Measurements from ENCODE around the gene ATF6.

Gene ATF6

GRCh38 chr1:161987872-161988271 is 221.8 kb downstream of the ATF6 start:
- TF ChIP-seq CTCF (IDR thresholded peaks at IDR 0.05; ENCODE audit: low read depth, low read length): no peak
- DNase-seq (ENCODE audit: extremely low read depth, low read depth): no peak

GRCh38 chr1:161988413-161988812 is 222.3 kb downstream of the ATF6 start:
- no peak for DNase-seq (ENCODE audit: extremely low read depth, low read depth)

GRCh38 chr1:161989108-161989507 is 223.0 kb downstream of the ATF6 start:
- no peak for TF ChIP-seq CTCF (IDR thresholded peaks at IDR 0.05; ENCODE audit: low read depth, low read length)
- no peak for DNase-seq (ENCODE audit: extremely low read depth, low read depth)

More at GRCh38 chr1:161988413-161988812, 222.3 kb downstream of the ATF6 start:
- no peak for TF ChIP-seq CTCF (IDR thresholded peaks at IDR 0.05; ENCODE audit: low read depth, low read length)

GRCh38 chr1:161989786-161990185 is 223.7 kb downstream of the ATF6 start:
- no peak for TF ChIP-seq CTCF (IDR thresholded peaks at IDR 0.05; ENCODE audit: low read depth, low read length)
- no peak for DNase-seq (ENCODE audit: extremely low read depth, low read depth)

- no peak for DNase-seq (ENCODE audit: extremely low read depth, low read depth)
- TF ChIP-seq CTCF (IDR thresholded peaks at IDR 0.05; ENCODE audit: low read depth, low read length): no peak
Observed at GRCh38 chr1:161993576-161993975, 227.5 kb downstream of the ATF6 start.

- TF ChIP-seq CTCF (IDR thresholded peaks at IDR 0.05; ENCODE audit: low read depth, low read length): no peak
- peak; percentile 18 for DNase-seq (ENCODE audit: extremely low read depth, low read depth)
Observed at GRCh38 chr1:161994175-161994668, 228.1 kb downstream of the ATF6 start.

- no peak for DNase-seq (ENCODE audit: extremely low read depth, low read depth)
- TF ChIP-seq CTCF (IDR thresholded peaks at IDR 0.05; ENCODE audit: low read depth, low read length): no peak
Observed at GRCh38 chr1:161997152-161997551, 231.0 kb downstream of the ATF6 start.
